ENCODE results near the gene TRAPPC5. TPM values are rescaled to one million over a fixed set of nuclear protein-coding genes. Genes with fewer than 3 reads are reported as not detected.

Gene TRAPPC5
- total RNA-seq, 6 experiments from 2014 or later = 41.7 to 66.5 (median 52.0) TPM

DNA sequence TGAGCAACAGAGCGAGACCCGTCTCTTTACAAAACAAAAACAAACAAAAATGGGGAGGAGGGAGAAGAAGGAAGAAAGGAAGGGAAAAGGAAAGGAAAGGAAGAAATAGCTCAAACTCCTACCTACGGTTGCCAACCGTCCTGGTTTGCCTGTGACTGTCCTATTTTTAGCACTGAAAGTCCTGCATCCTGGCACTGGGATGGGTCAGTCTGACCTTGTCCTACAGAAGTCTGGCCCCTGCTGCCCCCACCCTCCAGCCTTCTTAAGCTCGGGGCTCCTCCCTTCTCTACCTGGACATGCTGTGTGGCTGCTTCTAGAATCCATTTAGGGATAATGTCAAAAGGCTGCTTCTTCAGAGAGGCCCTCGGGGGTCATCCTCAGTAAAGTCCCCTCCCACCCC, 45.0 kb upstream of the TRAPPC5 start:
- 51% methylated on average over 4 of the region's 6 CpGs for WGBS (ENCODE audit: insufficient coverage, low coverage, low lambda C conversion rate, missing lambda C conversion rate)
- no peak for TF ChIP-seq POLR2A (IDR thresholded peaks at IDR 0.05)
- TF ChIP-seq, protein P1, sequence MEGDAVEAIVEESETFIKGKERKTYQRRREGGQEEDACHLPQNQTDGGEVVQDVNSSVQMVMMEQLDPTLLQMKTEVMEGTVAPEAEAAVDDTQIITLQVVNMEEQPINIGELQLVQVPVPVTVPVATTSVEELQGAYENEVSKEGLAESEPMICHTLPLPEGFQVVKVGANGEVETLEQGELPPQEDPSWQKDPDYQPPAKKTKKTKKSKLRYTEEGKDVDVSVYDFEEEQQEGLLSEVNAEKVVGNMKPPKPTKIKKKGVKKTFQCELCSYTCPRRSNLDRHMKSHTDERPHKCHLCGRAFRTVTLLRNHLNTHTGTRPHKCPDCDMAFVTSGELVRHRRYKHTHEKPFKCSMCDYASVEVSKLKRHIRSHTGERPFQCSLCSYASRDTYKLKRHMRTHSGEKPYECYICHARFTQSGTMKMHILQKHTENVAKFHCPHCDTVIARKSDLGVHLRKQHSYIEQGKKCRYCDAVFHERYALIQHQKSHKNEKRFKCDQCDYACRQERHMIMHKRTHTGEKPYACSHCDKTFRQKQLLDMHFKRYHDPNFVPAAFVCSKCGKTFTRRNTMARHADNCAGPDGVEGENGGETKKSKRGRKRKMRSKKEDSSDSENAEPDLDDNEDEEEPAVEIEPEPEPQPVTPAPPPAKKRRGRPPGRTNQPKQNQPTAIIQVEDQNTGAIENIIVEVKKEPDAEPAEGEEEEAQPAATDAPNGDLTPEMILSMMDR (IDR thresholded peaks at IDR 0.05) = no peak
- Histone ChIP-seq H3K9me3 (no peaks in the 10 kb centered on the region), H3K36me3 (no peaks in the 10 kb centered on the region), H3K27me3 (no peaks in the 10 kb centered on the region), H3K4me1 (peaks cover 0 to 6% (median 0%) of the 10 kb centered on the region in 4 donors), H3K27ac (no peak overlapping the region), H3K4me3 (no peak overlapping the region)
- intact Hi-C loops (cut with DNase I) = no loop called here
- DNase-seq (no peak), ATAC-seq (no peak)

DNA sequence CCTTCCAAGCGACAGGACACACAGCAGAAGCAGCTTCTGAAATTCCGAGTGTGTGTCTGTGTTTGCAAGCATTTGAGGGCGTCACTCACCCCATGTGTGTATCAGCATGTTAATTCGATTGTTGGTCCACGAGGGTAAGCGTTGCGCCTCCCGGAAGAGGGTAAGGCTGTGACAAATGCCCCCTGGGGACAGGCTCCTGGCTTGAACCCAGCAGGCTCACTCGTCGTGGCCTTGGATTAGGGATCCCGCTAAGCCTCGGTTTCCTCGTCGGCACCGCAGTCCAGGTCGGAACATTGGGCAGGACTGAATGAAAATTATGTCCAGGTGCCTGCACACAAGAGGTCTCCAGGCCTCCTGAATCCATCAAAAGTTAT, 44.3 kb upstream of the TRAPPC5 start:
- H3K27ac ChIP-seq = peak overlapping the region in 1 of 3 donors; percentile 77
- TF ChIP-seq, protein P1 (IDR thresholded peaks at IDR 0.05) = no peak
- TF ChIP-seq POLR2A (IDR thresholded peaks at IDR 0.05) = no peak
- no peaks in the 10 kb centered on the region for H3K27me3 ChIP-seq
- peaks cover 0 to 4% (median 0%) of the 10 kb centered on the region in 4 donors for H3K4me1 ChIP-seq
- no peak for ATAC-seq
- DNase-seq = peak in 1 of 3 donors; percentile 56
- H3K36me3 ChIP-seq = no peaks in the 10 kb centered on the region
- 81% methylated on average over 3 of the region's 16 CpGs for WGBS (ENCODE audit: insufficient coverage, low coverage, low lambda C conversion rate, missing lambda C conversion rate)
- H3K9me3 ChIP-seq = no peaks in the 10 kb centered on the region
- intact Hi-C loops (cut with DNase I) = no loop called here
- peak overlapping the region; percentile 77 to 82 (median 79) for H3K4me3 ChIP-seq

DNA sequence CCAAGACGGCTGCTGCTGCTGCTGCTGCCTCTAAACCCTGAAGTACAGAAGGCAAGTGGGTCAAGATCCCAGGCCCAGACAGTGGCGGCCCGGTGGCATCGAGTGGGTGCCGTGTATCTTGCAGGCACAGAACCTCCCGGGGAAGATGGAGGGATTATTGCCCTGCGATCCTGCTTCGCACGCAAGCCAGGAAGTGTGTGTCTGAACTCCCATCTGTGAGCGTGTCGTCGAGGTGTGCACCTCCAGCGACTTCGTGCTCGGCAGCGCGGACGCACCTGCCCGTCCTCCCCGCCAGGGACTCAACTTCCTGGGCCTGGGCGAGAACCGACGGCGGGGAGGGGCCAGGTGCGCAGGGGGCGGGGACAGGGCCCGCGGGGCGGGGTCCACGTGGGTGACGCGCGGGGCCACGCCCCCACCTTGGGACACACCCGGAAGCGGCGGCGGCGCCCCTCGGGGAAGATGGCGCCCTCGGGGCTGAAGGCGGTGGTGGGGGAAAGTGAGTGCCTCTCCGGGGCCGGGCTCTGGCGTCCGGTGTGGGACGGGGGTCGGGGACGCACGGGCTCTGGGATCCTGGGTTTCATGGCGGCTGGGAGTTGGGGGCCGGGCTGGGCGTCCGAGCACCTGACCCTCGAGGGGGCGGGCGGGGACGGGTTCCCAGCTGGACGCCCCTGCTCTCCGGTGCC, 43.8 kb upstream of the TRAPPC5 start, which contains the start of gene STXBP2:
Gene STXBP2, plus strand, starts transcription at position 420 of the 683 bp plus-strand sequence. Its CDS starts 40 bp downstream, at position 460.
- peak within 1 kb of the TSS; percentile 77 to 82 (median 79) for H3K4me3 ChIP-seq
- intact Hi-C loops (cut with DNase I) = no loop called here
- H3K9me3 ChIP-seq = no peaks in the 10 kb centered on the region
- 8% methylated on average over 11 of the region's 61 CpGs for WGBS (ENCODE audit: insufficient coverage, low coverage, low lambda C conversion rate, missing lambda C conversion rate)
- H3K36me3 ChIP-seq = no peaks in the 10 kb centered on the region
- peaks cover 0 to 4% (median 0%) of the 10 kb centered on the region in 4 donors for H3K4me1 ChIP-seq
- peak; percentile 92 to 98 (median 96) for ATAC-seq
- H3K27ac ChIP-seq = peak within 1 kb of the TSS; percentile 72 to 86 (median 77)
- peak; percentile 88 to 90 (median 89) for DNase-seq
- TF ChIP-seq, protein P1 (IDR thresholded peaks at IDR 0.05) = peak in 1 of 4 donors; percentile 36
- peak; percentile 45 for TF ChIP-seq POLR2A (IDR thresholded peaks at IDR 0.05)
- no peaks in the 10 kb centered on the region for H3K27me3 ChIP-seq

DNA sequence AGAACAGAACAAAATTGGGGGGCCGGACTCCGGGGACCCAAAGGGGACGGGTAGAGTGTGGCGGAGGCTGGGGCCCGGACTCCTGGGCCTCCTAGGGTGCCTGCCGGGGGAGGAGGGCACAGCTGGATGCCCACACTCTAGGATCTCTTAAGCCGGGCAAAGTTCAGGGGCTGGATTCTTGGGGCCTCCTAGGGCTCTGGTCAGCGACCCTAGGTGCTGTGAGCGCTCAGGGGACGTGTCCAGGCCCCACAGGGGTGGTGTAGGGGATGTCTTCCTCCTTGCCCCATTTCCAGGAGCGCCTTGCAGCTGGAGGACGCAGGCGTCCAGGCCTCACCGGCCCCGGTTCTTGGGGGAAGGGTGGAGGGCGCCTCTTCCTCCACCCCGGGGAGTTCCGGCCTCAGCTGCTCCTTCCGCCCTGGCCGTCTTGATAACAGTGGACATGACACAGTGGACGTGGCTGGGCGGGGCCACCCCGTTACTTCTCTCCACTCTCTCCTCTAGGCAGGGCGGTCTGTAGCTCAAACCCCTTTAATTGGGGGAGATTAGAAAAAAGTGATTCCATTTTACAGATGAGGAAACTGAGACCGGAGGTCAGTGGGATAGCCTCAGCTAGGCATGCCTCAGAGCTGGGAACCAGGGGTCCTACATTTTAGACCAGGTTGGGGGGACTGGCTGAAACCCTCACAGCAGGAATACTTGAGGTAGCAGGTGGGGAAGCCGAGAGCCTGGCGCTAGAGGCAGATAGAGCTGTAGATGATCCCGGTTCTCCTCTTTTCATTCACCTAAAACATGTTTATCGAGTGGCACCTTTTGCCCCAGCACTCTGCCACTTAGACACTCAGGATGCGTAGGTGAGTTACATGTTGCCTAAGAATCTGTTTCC, 43.0 kb upstream of the TRAPPC5 start:
- DNase-seq (peak; percentile 63 to 76 (median 71)), ATAC-seq (peak; percentile 42 to 68 (median 62))
- Histone ChIP-seq H3K4me1 (peaks cover 0 to 4% (median 0%) of the 10 kb centered on the region in 4 donors), H3K9me3 (no peaks in the 10 kb centered on the region), H3K36me3 (no peaks in the 10 kb centered on the region), H3K27me3 (no peaks in the 10 kb centered on the region), H3K27ac (peak overlapping the region; percentile 72 to 86 (median 77)), H3K4me3 (peak overlapping the region; percentile 77 to 82 (median 79))
- WGBS (ENCODE audit: insufficient coverage, low coverage, low lambda C conversion rate, missing lambda C conversion rate) = 52% methylated on average over 11 of the region's 30 CpGs
- TF ChIP-seq, protein P1 (IDR thresholded peaks at IDR 0.05) = no peak
- no peak for TF ChIP-seq POLR2A (IDR thresholded peaks at IDR 0.05)
- intact Hi-C loops (cut with DNase I) = no loop called here

Measured in right lobe of liver (tissue), 6 donors.